HG03457 (cell line): Measurements from ENCODE around the gene IL1RAPL2.
"Not testable (repeated sequence)": the region's sequence is repeated elsewhere in the genome, so short reads cannot be mapped to it uniquely, and the experiment has no call there.

Experiments
- ATAC-seq: cut with Tn5 transposase; IDR thresholded peaks from one replicate; pipeline ENCODE4 v1.9.1; 2021; ENCODE audit warnings: moderate number of reproducible peaks; ENCODE audit not compliant: unreplicated experiment

IL1RAPL2 gene

GRCh38 chrX:105758754-105759153, 1192.8 kb downstream of the IL1RAPL2 start:
- no peak for ATAC-seq

GRCh38 chrX:105759598-105759997, 1193.6 kb downstream of the IL1RAPL2 start:
- ATAC-seq: no peak

GRCh38 chrX:105765691-105766090, 1199.7 kb downstream of the IL1RAPL2 start:
- no peak for ATAC-seq

- no peak for ATAC-seq
Observed at GRCh38 chrX:105773801-105774200, 1207.8 kb downstream of the IL1RAPL2 start.

GRCh38 chrX:105775679-105776078, 1209.7 kb downstream of the IL1RAPL2 start:
- no peak for ATAC-seq

GRCh38 chrX:105781804-105782203, 1215.8 kb downstream of the IL1RAPL2 start:
- no peak for ATAC-seq

- not testable (repeated sequence) for ATAC-seq
Observed at GRCh38 chrX:105796877-105797276, 1230.9 kb downstream of the IL1RAPL2 start.

- ATAC-seq: no peak
Observed at GRCh38 chrX:105803891-105804290, 1237.9 kb downstream of the IL1RAPL2 start.

GRCh38 chrX:105805655-105806054, 1239.7 kb downstream of the IL1RAPL2 start:
- not testable (repeated sequence) for ATAC-seq

- no peak for ATAC-seq
Observed at GRCh38 chrX:105816517-105816916, 1250.5 kb downstream of the IL1RAPL2 start.
